Panc1 (cell line): ENCODE results near the gene CES3. TPM values are rescaled to one million over a fixed set of nuclear protein-coding genes. Genes with fewer than 3 reads are reported as not detected.

ENCODE experiments used
- ATAC-seq: fragments of 200-7000 bp; cut with Tn5 transposase; 2 replicates; pipeline ENCODE4 v1.9.1; 2020; ENCODE audit warnings: mild to moderate bottlenecking, moderate library complexity
- Bru-seq: library from RNA; stranded (reverse); fragments of 400-500 nt; gene quantifications from one replicate; lab custom pipeline; 2021; lab: Mats Ljungman, UMichigan
- BruChase-seq, 2 experiments: library from RNA; stranded (reverse); fragments of 400-500 nt; gene quantifications; one replicate each; lab custom pipeline; 2021; lab: Mats Ljungman, UMichigan
- BruUV-seq: library from RNA; stranded (reverse); fragments of 400-500 nt; replicated peaks from 2 replicates; lab custom pipeline; 2021; lab: Mats Ljungman, UMichigan
- CTCF ChIA-PET: fragments of 300-600 bp; sonication (Branson Sonifier 250); formaldehyde crosslinking; loops from one replicate; lab custom pipeline; 2022; ENCODE audit warnings: antibody characterized with exemption; lab: Charles Lee
- POLR2A ChIA-PET: fragments of 300-600 bp; sonication (Branson Sonifier 250); formaldehyde crosslinking; loops from one replicate; lab custom pipeline; 2022; ENCODE audit warnings: antibody characterized with exemption; lab: Charles Lee
- DNase-seq: peaks from one replicate; pipeline ENCODE4 v3.0.0-alpha.2; 2010; ENCODE audit warnings: low read depth, low spot score
- H3K27ac ChIP-seq: 2 replicates; pipeline ENCODE4 v1.5.1; 2011; ENCODE audit warnings: mild to moderate bottlenecking, low read length, inconsistent platforms
- H3K27me3 ChIP-seq: fragments of 200-500 bp; sonication (Bioruptor generic); 2 replicates; pipeline ENCODE4 v1.6.0; 2014; ENCODE audit warnings: low read length, inconsistent platforms; ENCODE audit not compliant: control insufficient read depth, insufficient read depth
- H3K36me3 ChIP-seq: fragments of 200-500 bp; sonication (Bioruptor generic); 2 replicates; pipeline ENCODE4 v1.5.1; 2014; ENCODE audit warnings: inconsistent platforms, mild to moderate bottlenecking, low read length, moderate library complexity; ENCODE audit not compliant: control insufficient read depth, insufficient read depth
- H3K4me1 ChIP-seq: 2 replicates; pipeline ENCODE4 v1.5.1; 2011; ENCODE audit warnings: inconsistent platforms, mild to moderate bottlenecking, low read length, moderate library complexity; ENCODE audit not compliant: control insufficient read depth, insufficient read depth
- H3K4me3 ChIP-seq, 2 experiments: 2 replicates each; pipeline ENCODE4 v1.5.1; 2011 to 2012; ENCODE audit warnings: low read depth in 2 of 2, low read length in 2 of 2, mild to moderate bottlenecking in 2 of 2, inconsistent platforms in 1 of 2, moderate library complexity in 1 of 2
- H3K9me3 ChIP-seq: fragments of 200-500 bp; sonication (Bioruptor generic); 2 replicates; pipeline ENCODE4 v1.5.1; 2014; ENCODE audit warnings: low read depth, mild to moderate bottlenecking, inconsistent platforms, low read length, moderate library complexity; ENCODE audit not compliant: control insufficient read depth, insufficient read depth
- CTCF ChIP-seq: fragments of 450-650 bp; IDR thresholded peaks from 2 replicates; pipeline ENCODE4 v1.5.1; 2017; ENCODE audit warnings: mild to moderate bottlenecking
- TCF7L2 ChIP-seq: IDR thresholded peaks from 2 replicates; pipeline ENCODE4 v1.6.1; 2011; ENCODE audit warnings: mild to moderate bottlenecking, low read depth, low read length, inconsistent platforms
- in situ Hi-C: cut with HindIII; loops from 2 replicates; pipeline ENCODE4 v1.10.0; 2016; ENCODE audit warnings: low sequenced_read_pairs, low pct_unique_long_range_greater_than_20kb
- intact Hi-C: fragments of 100-400 bp; cut with micrococcal nuclease; formaldehyde crosslinking; loops from one replicate; pipeline ENCODE4 v1.10.0; 2022; ENCODE audit not compliant: unreplicated experiment
- long read RNA-seq: library from polyadenylated mRNA; unstranded; transcript quantifications from one replicate; pipeline ENCODE4 v2.0.0, GENCODE V29; 2021; ENCODE audit not compliant: unreplicated experiment
- polyA plus RNA-seq: library from polyadenylated mRNA; unstranded; fragments of >200 nt; gene quantifications from one replicate; pipeline ENCODE4 v1.2.1, GENCODE V29; 2012; ENCODE audit warnings: missing spikeins; ENCODE audit not compliant: insufficient read length
- total RNA-seq: library from RNA; stranded (reverse); gene quantifications from one replicate; pipeline ENCODE4 v1.2.1, GENCODE V29; 2021; ENCODE audit not compliant: unreplicated experiment
- TF ChIP-seq, protein P1 (sequence below), 2 experiments: IDR thresholded peaks; 2 replicates each; pipeline ENCODE4 v1.6.1; 2011 to 2012; ENCODE audit warnings: low read depth in 2 of 2, control low read depth in 1 of 2, low read length in 1 of 2, mild to moderate bottlenecking in 1 of 2, moderate library complexity in 1 of 2; ENCODE audit not compliant: insufficient read depth in 1 of 2

CES3 gene, protein sequence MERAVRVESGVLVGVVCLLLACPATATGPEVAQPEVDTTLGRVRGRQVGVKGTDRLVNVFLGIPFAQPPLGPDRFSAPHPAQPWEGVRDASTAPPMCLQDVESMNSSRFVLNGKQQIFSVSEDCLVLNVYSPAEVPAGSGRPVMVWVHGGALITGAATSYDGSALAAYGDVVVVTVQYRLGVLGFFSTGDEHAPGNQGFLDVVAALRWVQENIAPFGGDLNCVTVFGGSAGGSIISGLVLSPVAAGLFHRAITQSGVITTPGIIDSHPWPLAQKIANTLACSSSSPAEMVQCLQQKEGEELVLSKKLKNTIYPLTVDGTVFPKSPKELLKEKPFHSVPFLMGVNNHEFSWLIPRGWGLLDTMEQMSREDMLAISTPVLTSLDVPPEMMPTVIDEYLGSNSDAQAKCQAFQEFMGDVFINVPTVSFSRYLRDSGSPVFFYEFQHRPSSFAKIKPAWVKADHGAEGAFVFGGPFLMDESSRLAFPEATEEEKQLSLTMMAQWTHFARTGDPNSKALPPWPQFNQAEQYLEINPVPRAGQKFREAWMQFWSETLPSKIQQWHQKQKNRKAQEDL
- total RNA-seq (not detected), Bru-seq, nascent RNA (percentile 15 among the genes with signal in this experiment), BruChase-seq, experiment 1, labeled RNA remaining after a 2-hour chase (percentile 14 among the genes with signal in this experiment), BruChase-seq, experiment 2, labeled RNA remaining after a 6-hour chase (percentile 16 among the genes with signal in this experiment)
- polyA plus RNA-seq: 0.21 TPM
- long read RNA-seq: 0 reads

GRCh38 chr16:66961065-66961744 lies at the start of gene CES3:
Gene CES3, plus strand, starts transcription at chr16:66961266. Its CDS starts 42 bp downstream, at chr16:66961308.
- H3K27me3 ChIP-seq: no peaks in the 10 kb centered on the region
- H3K4me1 ChIP-seq: no peaks in the 10 kb centered on the region
- in situ Hi-C loops (no loop called here), intact Hi-C loops (no loop called here)
- ATAC-seq: peak; percentile 95
- BruUV-seq: no TSS peak
- ChIA-PET POLR2A (no interaction called here), CTCF (interaction anchor here (0.6 kb wide), 1 partner anchor 58 kb away, joined by 3 read pairs; no protein-coding TSS in a partner anchor)
- no peaks in the 10 kb centered on the region for H3K36me3 ChIP-seq
- peak; percentile 27 for DNase-seq
- H3K9me3 ChIP-seq: no peaks in the 10 kb centered on the region
- no peak within 1 kb of the TSS for H3K4me3 ChIP-seq
- TF ChIP-seq CTCF (peak; percentile 84), TCF7L2 (no peak)
- H3K27ac ChIP-seq: no peak within 1 kb of the TSS

DNA sequence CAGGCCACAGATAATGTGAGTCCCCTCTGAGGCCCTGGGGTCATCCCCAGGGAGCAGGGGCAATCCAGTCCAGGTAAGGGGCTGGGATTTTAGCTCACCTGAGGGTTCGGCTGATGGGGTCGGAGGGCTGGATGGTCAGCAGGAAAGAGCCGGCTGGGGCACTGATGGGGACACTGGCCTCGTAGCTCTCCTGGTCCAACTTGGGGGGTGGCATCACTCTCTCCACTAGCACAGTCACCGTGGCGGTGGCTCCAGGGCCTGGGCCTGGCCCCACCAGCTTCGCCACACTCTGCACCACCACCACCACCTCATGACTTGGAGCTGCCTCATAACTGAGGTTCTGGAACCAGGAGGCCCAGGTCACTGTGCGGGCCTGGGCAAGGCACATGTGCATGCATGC lies 49.3 kb upstream of the CES3 start:
- H3K27me3 ChIP-seq: no peaks in the 10 kb centered on the region
- H3K4me1 ChIP-seq: no peaks in the 10 kb centered on the region
- intact Hi-C loops: no loop called here
- in situ Hi-C loops: no loop called here
- no peaks in the 10 kb centered on the region for H3K36me3 ChIP-seq
- H3K27ac ChIP-seq: no peak overlapping the region
- DNase-seq (no peak), ATAC-seq (no peak)
- H3K9me3 ChIP-seq: no peaks in the 10 kb centered on the region
- TF ChIP-seq CTCF (no peak), TCF7L2 (no peak)
- TF ChIP-seq, protein P1, sequence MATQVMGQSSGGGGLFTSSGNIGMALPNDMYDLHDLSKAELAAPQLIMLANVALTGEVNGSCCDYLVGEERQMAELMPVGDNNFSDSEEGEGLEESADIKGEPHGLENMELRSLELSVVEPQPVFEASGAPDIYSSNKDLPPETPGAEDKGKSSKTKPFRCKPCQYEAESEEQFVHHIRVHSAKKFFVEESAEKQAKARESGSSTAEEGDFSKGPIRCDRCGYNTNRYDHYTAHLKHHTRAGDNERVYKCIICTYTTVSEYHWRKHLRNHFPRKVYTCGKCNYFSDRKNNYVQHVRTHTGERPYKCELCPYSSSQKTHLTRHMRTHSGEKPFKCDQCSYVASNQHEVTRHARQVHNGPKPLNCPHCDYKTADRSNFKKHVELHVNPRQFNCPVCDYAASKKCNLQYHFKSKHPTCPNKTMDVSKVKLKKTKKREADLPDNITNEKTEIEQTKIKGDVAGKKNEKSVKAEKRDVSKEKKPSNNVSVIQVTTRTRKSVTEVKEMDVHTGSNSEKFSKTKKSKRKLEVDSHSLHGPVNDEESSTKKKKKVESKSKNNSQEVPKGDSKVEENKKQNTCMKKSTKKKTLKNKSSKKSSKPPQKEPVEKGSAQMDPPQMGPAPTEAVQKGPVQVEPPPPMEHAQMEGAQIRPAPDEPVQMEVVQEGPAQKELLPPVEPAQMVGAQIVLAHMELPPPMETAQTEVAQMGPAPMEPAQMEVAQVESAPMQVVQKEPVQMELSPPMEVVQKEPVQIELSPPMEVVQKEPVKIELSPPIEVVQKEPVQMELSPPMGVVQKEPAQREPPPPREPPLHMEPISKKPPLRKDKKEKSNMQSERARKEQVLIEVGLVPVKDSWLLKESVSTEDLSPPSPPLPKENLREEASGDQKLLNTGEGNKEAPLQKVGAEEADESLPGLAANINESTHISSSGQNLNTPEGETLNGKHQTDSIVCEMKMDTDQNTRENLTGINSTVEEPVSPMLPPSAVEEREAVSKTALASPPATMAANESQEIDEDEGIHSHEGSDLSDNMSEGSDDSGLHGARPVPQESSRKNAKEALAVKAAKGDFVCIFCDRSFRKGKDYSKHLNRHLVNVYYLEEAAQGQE (IDR thresholded peaks at IDR 0.05; ENCODE audit: insufficient read depth in 1 of 2, low read depth in 2 of 2, low read length in 1 of 2): no peak
- POLR2A ChIA-PET: no interaction called here
- no TSS peak for BruUV-seq
- CTCF ChIA-PET: no interaction called here
- H3K4me3 ChIP-seq: no peak overlapping the region
